Endothelial cell of umbilical vein (primary cell): ENCODE results near the gene CDH3. TPM values are rescaled to one million over a fixed set of nuclear protein-coding genes. Genes with fewer than 3 reads are reported as not detected.

Experiments
- BruUV-seq: library from RNA; stranded (reverse); fragments of 400-500 nt; replicated peaks from 2 replicates; lab custom pipeline; 2021; lab: Mats Ljungman, UMichigan
- CTCF ChIA-PET: fragments of 300-600, 350-600 bp; sonication (Branson Sonifier 250); formaldehyde crosslinking; loops from one replicate; lab custom pipeline; 2021; ENCODE audit warnings: antibody characterized with exemption, inconsistent platforms; lab: Charles Lee
- POLR2A ChIA-PET: fragments of 300-600, 350-600 bp; sonication (Branson Sonifier 250); formaldehyde crosslinking; loops from one replicate; lab custom pipeline; 2021; ENCODE audit warnings: antibody characterized with exemption, inconsistent platforms; lab: Charles Lee
- DNase-seq: peaks from one replicate; pipeline ENCODE4 v3.0.0-alpha.2; 2011; ENCODE audit warnings: low read depth, low spot score
- FAIRE-seq: peaks from 2 replicates; lab custom pipeline; 2011; peaks lifted over from hg19 to GRCh38; lab: Jason Lieb, UNC
- H2AFZ ChIP-seq: 2 replicates; pipeline ENCODE4 v1.6.0; 2012; ENCODE audit warnings: low read depth, low read length, control low read depth, inconsistent platforms
- H3K27ac ChIP-seq: 2 replicates; pipeline ENCODE4 v1.5.1; 2011; ENCODE audit warnings: low read depth, mild to moderate bottlenecking, control low read depth, low read length, moderate library complexity; ENCODE audit not compliant: insufficient read depth
- H3K27me3 ChIP-seq, 2 experiments: 2 replicates each; pipeline versions ENCODE4 v1.6.0 to v1.6.1; 2011; ENCODE audit warnings: low read length in 2 of 2, mixed read lengths in 1 of 2; ENCODE audit not compliant: control insufficient read depth in 2 of 2, insufficient read depth in 2 of 2
- H3K36me3 ChIP-seq, 2 experiments: 2 replicates in 1 of 2; 3 replicates in 1 of 2; pipeline ENCODE4 v1.5.1; 2011; ENCODE audit warnings: low read length in 2 of 2, mild to moderate bottlenecking in 1 of 2, moderate library complexity in 1 of 2; ENCODE audit not compliant: control insufficient read depth in 2 of 2, insufficient read depth in 2 of 2; ENCODE audit errors: extremely low read depth in 1 of 2
- H3K4me1 ChIP-seq: 3 replicates; pipeline ENCODE4 v1.5.1; 2011; ENCODE audit warnings: mild to moderate bottlenecking, low read length; ENCODE audit not compliant: control insufficient read depth, insufficient read depth; ENCODE audit errors: extremely low read depth
- H3K4me2 ChIP-seq: 2 replicates; pipeline ENCODE4 v1.6.1; 2011; ENCODE audit warnings: low read length, control low read depth, mixed read lengths; ENCODE audit not compliant: insufficient read depth
- H3K4me3 ChIP-seq, 3 experiments: fragments of 200-600 bp in 1 of 3; sonication (generic), shearing (Covaris generic) in 1 of 3; replicated peaks in 1 of 3; 2 replicates each; pipeline ENCODE4 v1.5.1; 2011 to 2016; ENCODE audit warnings: control low read depth in 3 of 3, low read length in 3 of 3, mild to moderate bottlenecking in 2 of 3, inconsistent platforms in 1 of 3, low read depth in 1 of 3, moderate library complexity in 1 of 3; ENCODE audit not compliant: insufficient read depth in 1 of 3
- H3K79me2 ChIP-seq: 2 replicates; pipeline ENCODE4 v1.6.0; 2012; ENCODE audit warnings: low read length, inconsistent platforms; ENCODE audit not compliant: control insufficient read depth, insufficient read depth
- H3K9ac ChIP-seq: replicated peaks from 2 replicates; pipeline ENCODE3; 2011; ENCODE audit warnings: low read length, control low read depth; ENCODE audit not compliant: insufficient read depth; ENCODE audit errors: extremely low read depth
- H3K9me1 ChIP-seq: replicated peaks from 3 replicates; pipeline ENCODE4 v1.6.0; 2011; ENCODE audit warnings: mild to moderate bottlenecking, low read length; ENCODE audit not compliant: control insufficient read depth, insufficient read depth; ENCODE audit errors: extremely low read depth
- H3K9me3 ChIP-seq: replicated peaks from 2 replicates; pipeline ENCODE4 v1.5.1; 2012; ENCODE audit warnings: low read length, inconsistent platforms; ENCODE audit not compliant: control insufficient read depth, insufficient read depth
- H4K20me1 ChIP-seq: replicated peaks from 2 replicates; pipeline ENCODE3; 2011; ENCODE audit warnings: mild to moderate bottlenecking, low read length; ENCODE audit not compliant: control insufficient read depth, insufficient read depth; ENCODE audit errors: extremely low read depth
- EZH2 ChIP-seq: IDR thresholded peaks from 2 replicates; pipeline ENCODE4 v1.6.1; 2012; ENCODE audit warnings: borderline replicate concordance, low read depth, mild to moderate bottlenecking, moderate library complexity, low read length, inconsistent platforms; ENCODE audit not compliant: severe bottlenecking
- FOS ChIP-seq: IDR thresholded peaks from 2 replicates; pipeline ENCODE4 v1.6.1; 2011; ENCODE audit warnings: mild to moderate bottlenecking, low read length, moderate library complexity, borderline replicate concordance; ENCODE audit not compliant: insufficient read depth
- GATA2 ChIP-seq: IDR thresholded peaks from 2 replicates; pipeline ENCODE4 v1.7.0; 2011; ENCODE audit warnings: low read depth, mild to moderate bottlenecking, moderate library complexity, mixed read lengths, low read length; ENCODE audit not compliant: insufficient read length, insufficient read depth
- JUN ChIP-seq: IDR thresholded peaks from 2 replicates; pipeline ENCODE4 v1.6.1; 2011; ENCODE audit warnings: borderline replicate concordance, low read depth; ENCODE audit not compliant: insufficient read length, insufficient read depth
- MYC ChIP-seq: IDR thresholded peaks from one replicate; pipeline ENCODE4 v1.6.1; 2011; ENCODE audit warnings: mild to moderate bottlenecking, low read depth, low read length
- POLR2A ChIP-seq: IDR thresholded peaks from 2 replicates; pipeline ENCODE4 v1.6.1; 2012; ENCODE audit warnings: low read depth, mild to moderate bottlenecking, control low read depth, low read length
- POLR2AphosphoS5 ChIP-seq: IDR thresholded peaks from 2 replicates; pipeline ENCODE4 v1.6.1; 2012; ENCODE audit warnings: low read depth, mild to moderate bottlenecking, control low read depth, low read length, moderate library complexity; ENCODE audit not compliant: insufficient read depth
- dilution Hi-C: fragments of 300-500 bp; cut with MboI; formaldehyde crosslinking; loops from one replicate; pipeline ENCODE4 v1.15.0; 2019; ENCODE audit warnings: low sequenced_read_pairs; ENCODE audit not compliant: extremely low pct_ligation_motif_present
- intact Hi-C: fragments of 100-400 bp; cut with micrococcal nuclease; formaldehyde crosslinking; loops from one replicate; pipeline ENCODE4 v1.10.0; 2022
- polyA plus RNA-seq, 4 experiments: library from polyadenylated mRNA; depleted of rRNA in 3 of 4; stranded (reverse) in 3 of 4; unstranded in 1 of 4; fragments of >200 nt; gene quantifications; 2 replicates each; pipeline versions ENCODE4 v1.2.1 to v1.2.3, GENCODE V29; 2011 to 2012; ENCODE audit warnings: missing spikeins in 1 of 4
- total RNA-seq: library from RNA; stranded (reverse); gene quantifications from 2 replicates; pipeline ENCODE4 v1.2.3, GENCODE V29; 2021
- TF ChIP-seq, protein P1 (sequence below), 2 donors: IDR thresholded peaks; 1 replicate in 1 of 2; 2 replicates in 1 of 2; pipeline ENCODE4 v1.5.1; 2011; ENCODE audit warnings: low read length in 2 of 2, mild to moderate bottlenecking in 2 of 2, moderate library complexity in 2 of 2, control low read depth in 1 of 2, inconsistent platforms in 1 of 2, low read depth in 1 of 2; ENCODE audit not compliant: insufficient read depth in 1 of 2; ENCODE audit errors: extremely low read depth in 1 of 2
- TF ChIP-seq, protein P2 (sequence below): IDR thresholded peaks from 2 replicates; pipeline ENCODE4 v1.6.1; 2011; ENCODE audit not compliant: insufficient read depth, insufficient read length

The CDH3 gene
- total and polyA plus RNA-seq, 2 donors (not counting 3 experiments of a cell fraction or from before 2014, with no cell fraction given), result 0.03 TPM; not detected in 1

DNA sequence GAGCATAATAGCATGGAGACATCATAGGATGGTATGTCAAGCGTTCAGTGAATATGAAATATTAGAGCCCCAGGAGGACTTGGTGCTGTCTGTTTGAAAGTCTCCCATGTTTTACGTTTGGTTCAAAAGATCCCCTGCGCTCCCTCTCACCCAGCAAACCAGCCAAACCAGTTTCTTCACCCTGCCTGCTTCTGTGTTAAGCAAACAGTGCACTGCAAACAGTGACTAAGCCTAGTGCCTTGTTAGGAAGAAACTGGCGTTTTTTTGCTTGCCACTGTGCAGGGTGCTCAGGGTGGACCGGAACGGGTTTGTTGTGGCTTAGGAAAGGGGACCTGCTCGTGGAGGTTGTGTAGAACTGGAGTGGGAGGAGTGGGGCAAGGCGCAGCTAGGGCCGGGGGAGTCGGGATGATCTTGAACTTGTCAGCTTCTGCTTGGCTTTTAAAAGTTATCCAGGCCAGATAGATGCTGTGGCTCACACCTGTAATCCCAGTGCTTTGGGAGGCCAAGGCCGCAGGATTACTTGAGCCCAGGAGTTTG lies 99.7 kb downstream of the CDH3 start:
- dilution Hi-C loops, result no loop called here
- Histone ChIP-seq H4K20me1 (no peaks in the 10 kb centered on the region), H3K9me1 (no peaks in the 10 kb centered on the region), H2AFZ (no peak overlapping the region), H3K79me2 (no peaks in the 10 kb centered on the region), H3K36me3 (no peaks in the 10 kb centered on the region), H3K27ac (no peak overlapping the region), H3K4me3 (no peak overlapping the region), H3K9me3 (no peaks in the 10 kb centered on the region), H3K4me1 (no peaks in the 10 kb centered on the region), H3K9ac (no peak overlapping the region), H3K4me2 (no peak overlapping the region), H3K27me3 (peaks cover 3 to 11% of the 10 kb centered on the region in 2 experiments)
- no peak for FAIRE-seq
- TF ChIP-seq MYC (no peak), POLR2AphosphoS5 (no peak), POLR2A (no peak), EZH2 (no peak), JUN (no peak), GATA2 (no peak), FOS (no peak)
- TF ChIP-seq, protein P1, sequence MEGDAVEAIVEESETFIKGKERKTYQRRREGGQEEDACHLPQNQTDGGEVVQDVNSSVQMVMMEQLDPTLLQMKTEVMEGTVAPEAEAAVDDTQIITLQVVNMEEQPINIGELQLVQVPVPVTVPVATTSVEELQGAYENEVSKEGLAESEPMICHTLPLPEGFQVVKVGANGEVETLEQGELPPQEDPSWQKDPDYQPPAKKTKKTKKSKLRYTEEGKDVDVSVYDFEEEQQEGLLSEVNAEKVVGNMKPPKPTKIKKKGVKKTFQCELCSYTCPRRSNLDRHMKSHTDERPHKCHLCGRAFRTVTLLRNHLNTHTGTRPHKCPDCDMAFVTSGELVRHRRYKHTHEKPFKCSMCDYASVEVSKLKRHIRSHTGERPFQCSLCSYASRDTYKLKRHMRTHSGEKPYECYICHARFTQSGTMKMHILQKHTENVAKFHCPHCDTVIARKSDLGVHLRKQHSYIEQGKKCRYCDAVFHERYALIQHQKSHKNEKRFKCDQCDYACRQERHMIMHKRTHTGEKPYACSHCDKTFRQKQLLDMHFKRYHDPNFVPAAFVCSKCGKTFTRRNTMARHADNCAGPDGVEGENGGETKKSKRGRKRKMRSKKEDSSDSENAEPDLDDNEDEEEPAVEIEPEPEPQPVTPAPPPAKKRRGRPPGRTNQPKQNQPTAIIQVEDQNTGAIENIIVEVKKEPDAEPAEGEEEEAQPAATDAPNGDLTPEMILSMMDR (IDR thresholded peaks at IDR 0.05; ENCODE audit: extremely low read depth in 1 of 2, insufficient read depth in 1 of 2, low read depth in 1 of 2, low read length in 2 of 2), result no peak
- TF ChIP-seq, protein P2, sequence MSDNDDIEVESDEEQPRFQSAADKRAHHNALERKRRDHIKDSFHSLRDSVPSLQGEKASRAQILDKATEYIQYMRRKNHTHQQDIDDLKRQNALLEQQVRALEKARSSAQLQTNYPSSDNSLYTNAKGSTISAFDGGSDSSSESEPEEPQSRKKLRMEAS, result no peak
- no TSS peak for BruUV-seq
- POLR2A ChIA-PET, result no interaction called here
- DNase-seq, result no peak
- CTCF ChIA-PET, result no interaction called here
- intact Hi-C loops, result no loop called here
